NCI-H2227 treated with DMSO at 0.1 percent for 48 hours (cell line): ENCODE results near the gene MEIKIN.

Experiments
- DNase-seq: peaks from one replicate; lab custom pipeline; 2025; lab: John Stamatoyannopoulos, UW

MEIKIN gene

GRCh38 chr5:131769961-131770360 is 175.5 kb downstream of the MEIKIN start:
- no peak for DNase-seq

- DNase-seq: no peak
These were observed 176.1 kb downstream of the MEIKIN start for GRCh38 chr5:131769336-131769735.

GRCh38 chr5:131767891-131768290 is 177.6 kb downstream of the MEIKIN start:
- no peak for DNase-seq

GRCh38 chr5:131766689-131767088 is 178.8 kb downstream of the MEIKIN start:
- DNase-seq: no peak

- DNase-seq: no peak
These were observed 180.2 kb downstream of the MEIKIN start for GRCh38 chr5:131765261-131765660.

- DNase-seq: no peak
These were observed 181.5 kb downstream of the MEIKIN start for GRCh38 chr5:131763968-131764367.

GRCh38 chr5:131760793-131761192 is 184.7 kb downstream of the MEIKIN start:
- no peak for DNase-seq

- no peak for DNase-seq
These were observed 185.8 kb downstream of the MEIKIN start for GRCh38 chr5:131759704-131760103.

GRCh38 chr5:131758520-131758900 is 187.0 kb downstream of the MEIKIN start:
- DNase-seq: no peak

- DNase-seq: no peak
These were observed 187.5 kb downstream of the MEIKIN start for GRCh38 chr5:131757830-131758519.
